HTR-8/SVneo (cell line): ENCODE data around the gene AIG1.
"Not testable (repeated sequence)": the region's sequence is repeated elsewhere in the genome, so short reads cannot be mapped to it uniquely, and the experiment has no call there.

Experiments used
- DNase-seq: peaks from one replicate; pipeline ENCODE4 v3.0.0; 2011; ENCODE audit warnings: low spot score, mixed read lengths; ENCODE audit not compliant: insufficient read length
- FAIRE-seq: peaks from 2 replicates; lab custom pipeline; 2011; peaks lifted over from hg19 to GRCh38; lab: Jason Lieb, UNC

Gene AIG1

DNA sequence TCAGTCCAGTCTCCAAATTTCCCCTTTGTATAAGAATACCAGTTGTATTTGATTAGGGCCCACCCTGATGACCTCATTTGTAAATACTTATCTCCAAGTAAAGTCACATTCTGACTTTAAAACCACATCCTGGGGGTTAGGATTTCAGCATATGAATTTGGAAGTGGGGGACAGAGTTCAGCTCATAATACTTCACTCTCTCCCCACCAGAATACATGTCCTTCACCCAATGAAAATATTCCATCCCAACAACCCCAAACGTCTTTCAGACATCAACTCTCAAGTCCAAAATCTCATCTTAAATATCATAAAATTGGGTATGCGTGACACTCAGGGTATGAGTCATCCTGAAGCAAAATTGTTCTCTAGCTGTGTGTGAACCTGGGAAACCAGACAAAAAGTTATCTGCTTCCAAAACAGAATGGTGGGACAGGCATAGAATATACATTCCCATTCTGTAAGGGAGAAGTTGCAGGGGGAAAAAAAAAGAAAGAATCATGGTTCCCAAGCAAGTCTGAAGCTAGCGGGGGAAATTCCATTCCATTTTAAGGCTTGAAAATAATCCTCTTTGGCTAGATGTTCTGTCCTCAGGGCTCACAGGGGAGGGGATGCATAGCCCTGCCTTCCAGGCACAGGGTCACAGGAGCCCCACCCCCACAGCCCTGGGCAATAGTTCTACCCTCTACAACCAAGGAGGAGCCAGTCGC lies 275.9 kb downstream of the AIG1 start:
- DNase-seq (no peak), FAIRE-seq (no peak)

- no peak for DNase-seq
- no peak for FAIRE-seq
These were observed 276.7 kb downstream of the AIG1 start for GRCh38 chr6:143337201-143337949.

GRCh38 chr6:143339223-143339622 lies 278.5 kb downstream of the AIG1 start:
- no peak for DNase-seq
- FAIRE-seq: no peak

DNA sequence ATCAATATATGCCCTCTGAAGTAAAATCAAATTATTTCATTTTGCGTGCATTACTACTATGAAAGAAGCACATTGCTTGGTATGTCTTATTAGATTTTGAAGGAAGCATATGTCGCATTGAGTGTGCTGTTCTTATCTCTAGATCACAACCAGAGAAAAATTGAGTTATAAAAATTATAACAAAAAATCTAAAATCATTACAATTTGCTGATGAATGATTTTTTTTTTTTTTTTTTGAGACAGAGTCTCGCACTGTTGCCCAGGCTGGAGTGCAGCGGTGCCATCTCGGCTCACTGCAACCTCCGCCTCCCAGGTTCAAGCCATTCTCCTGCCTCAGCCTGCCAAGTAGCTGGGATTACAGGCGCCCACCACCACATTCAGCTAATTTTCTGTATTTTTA lies 284.8 kb downstream of the AIG1 start:
- DNase-seq, FAIRE-seq: not testable (repeated sequence)

DNA sequence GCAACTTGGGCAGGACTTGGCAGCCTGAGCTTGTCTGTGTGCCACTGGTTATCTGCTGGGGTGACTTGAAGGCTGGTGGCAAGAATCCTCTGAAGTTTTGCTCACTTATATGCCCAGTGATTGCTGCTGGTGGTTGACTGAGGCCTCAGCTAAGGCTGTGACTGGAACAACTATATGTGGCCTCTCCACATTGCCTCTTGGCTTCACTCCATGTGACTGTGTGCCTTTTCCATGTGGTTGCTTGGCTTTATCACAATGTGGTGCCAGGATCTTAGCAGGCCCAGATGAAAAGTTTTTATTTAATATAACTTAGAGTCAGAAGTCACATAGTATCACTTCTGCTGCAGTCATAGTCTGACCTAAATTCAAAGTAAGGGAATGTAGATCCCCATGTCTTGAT lies 285.3 kb downstream of the AIG1 start:
- FAIRE-seq: no peak

DNA sequence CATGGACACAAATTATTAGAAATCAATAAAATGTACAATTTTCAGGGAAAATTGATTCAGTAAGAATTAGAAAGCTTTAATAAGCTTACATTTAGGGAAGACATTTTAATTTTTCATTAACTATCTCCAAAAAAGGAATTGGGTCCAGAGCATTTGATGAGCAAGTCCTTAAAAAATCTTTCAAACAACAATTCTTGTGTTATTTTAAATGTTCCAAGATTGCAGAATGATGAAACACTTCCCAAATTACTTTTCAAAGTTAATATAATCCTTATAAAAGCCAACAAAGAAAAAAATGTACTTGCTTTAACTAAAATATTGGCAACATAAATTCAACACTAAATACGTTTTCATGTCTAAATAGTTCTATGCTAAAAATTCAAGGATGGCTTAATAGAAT lies 287.8 kb downstream of the AIG1 start:
- no peak for FAIRE-seq
- no peak for DNase-seq

More for the DNA sequence above, 285.3 kb downstream of the AIG1 start:
- no peak for DNase-seq

DNA sequence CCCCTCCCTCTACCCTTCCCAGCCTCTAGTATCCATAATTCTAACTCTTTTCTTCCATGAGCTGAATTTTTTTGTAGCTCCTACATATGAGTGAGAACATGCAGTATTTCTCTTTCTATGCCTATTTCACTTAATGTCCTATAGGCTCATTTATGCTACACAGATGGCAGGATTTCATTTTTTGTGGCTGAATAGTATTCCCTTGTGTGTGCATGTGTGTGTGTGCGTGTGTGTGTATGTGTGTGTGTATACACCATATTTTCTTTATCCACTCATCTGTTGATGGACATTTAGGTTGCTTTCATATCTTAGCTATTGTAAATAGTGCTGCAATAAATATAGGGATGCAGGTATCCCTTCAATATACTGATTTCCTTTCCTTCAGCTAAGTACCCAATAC lies 288.8 kb downstream of the AIG1 start:
- DNase-seq (no peak), FAIRE-seq (peak; percentile 13)

GRCh38 chr6:143356101-143356880 lies 295.6 kb downstream of the AIG1 start:
- FAIRE-seq (no peak), DNase-seq (no peak)

DNA sequence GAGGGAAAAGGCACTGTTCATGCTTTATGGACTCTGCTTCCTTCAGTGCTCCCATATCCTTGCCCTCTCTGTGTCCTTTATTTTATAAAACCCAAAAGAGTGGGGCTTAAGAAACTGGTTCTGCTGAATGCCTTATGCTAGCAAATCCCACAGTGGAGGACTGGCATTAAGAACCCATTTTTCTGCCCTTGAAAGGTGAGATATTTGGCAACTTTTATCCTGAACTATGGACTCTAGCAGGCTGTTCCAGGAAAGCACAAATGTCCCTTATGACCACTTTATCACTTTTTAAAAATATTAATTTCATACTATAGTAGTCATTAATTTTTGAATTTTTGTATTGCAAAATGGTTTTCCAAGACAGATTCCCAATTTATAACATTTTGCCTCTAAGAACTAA lies 296.5 kb downstream of the AIG1 start:
- DNase-seq (no peak), FAIRE-seq (no peak)

GRCh38 chr6:143357561-143358255 lies 297.0 kb downstream of the AIG1 start:
- no peak for FAIRE-seq
- no peak for DNase-seq

DNA sequence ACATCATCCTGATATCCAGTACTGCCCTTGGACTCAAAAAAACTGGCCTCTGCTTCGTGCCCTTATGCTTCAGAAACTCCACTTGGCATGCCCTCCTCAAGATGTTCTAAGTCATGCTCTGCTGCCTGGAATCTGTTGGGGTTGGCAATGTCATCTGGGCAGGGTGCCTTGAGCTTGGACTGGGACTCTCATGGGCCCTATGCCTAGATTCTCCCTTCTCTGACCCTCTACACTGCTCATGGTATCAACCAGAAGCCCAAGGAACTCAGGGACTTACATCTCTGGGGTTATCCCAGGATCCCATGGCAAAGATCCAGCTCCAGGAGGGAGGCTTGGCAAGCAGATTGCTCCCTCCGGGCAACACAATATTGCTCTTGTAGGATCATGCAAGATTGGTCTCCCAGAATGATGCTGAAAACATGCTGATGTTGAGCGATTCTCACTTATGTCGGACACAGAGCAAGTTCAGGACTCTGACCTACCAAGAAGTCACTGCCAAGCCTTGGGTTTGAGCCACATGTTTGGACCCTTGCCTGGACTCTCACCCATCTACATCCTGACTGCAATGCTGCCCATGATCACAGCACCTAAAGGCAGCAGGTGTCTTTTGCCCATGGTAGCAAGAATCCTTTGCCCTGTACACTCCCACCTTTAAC lies 301.0 kb downstream of the AIG1 start:
- FAIRE-seq: no peak
- no peak for DNase-seq

- no peak for FAIRE-seq
- DNase-seq: no peak
These were observed 301.5 kb downstream of the AIG1 start for GRCh38 chr6:143362192-143362558.

GRCh38 chr6:143363299-143363698 lies 302.6 kb downstream of the AIG1 start:
- DNase-seq (no peak), FAIRE-seq (no peak)

DNA sequence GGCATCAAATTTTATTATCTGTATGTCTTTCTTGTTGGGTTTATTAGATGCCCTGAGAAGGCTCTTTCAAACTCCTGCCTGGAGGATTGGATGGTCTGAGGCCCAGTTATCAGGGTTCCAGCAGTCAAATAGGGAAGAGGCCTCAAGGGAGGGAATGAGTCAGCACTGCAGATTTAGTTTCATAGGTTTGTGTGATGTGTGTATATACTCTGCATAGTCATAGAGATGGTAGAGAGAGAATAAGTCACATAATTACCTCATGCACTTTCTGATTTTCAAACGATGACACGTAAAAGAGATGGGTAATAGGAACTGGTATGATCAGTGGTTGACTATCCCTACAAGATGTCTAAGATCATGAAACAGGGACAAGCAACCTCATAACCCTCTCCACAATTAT lies 307.7 kb downstream of the AIG1 start:
- FAIRE-seq (no peak), DNase-seq (no peak)

- DNase-seq (no peak), FAIRE-seq (no peak)
These were observed 309.3 kb downstream of the AIG1 start for GRCh38 chr6:143369971-143370370.

GRCh38 chr6:143370812-143371370 lies 310.2 kb downstream of the AIG1 start:
- FAIRE-seq (no peak), DNase-seq (no peak)

DNA sequence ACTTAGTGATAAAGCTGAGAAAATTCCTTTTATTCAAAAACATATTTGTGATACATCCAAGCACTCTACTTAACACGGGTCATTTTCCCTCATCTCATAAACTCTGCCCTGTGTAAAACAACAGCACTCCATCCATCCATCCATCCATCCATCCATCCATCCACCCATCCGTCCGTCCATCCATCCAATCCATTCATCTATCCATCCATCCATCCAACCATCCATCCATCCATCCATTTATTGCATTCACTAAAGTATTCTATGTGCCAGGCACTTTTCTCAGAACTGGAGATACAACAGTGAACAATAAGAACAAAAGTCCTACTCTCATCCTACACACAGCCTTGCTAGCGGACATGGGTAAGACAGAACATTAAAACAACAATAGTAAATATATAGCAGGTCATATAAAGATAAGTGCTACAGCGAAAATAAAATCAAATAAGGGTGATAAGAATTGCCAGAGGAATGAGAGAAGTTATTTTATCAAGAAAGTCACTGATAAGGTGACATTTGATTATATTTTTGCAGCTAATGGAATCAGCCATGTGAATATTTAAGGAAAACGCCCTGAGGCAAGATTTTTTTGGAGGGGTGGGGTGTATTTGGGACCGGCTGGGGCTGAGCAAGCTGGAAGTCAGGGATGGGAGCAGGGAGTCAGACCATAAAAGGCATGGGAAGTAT lies 311.7 kb downstream of the AIG1 start:
- FAIRE-seq (no peak), DNase-seq (no peak)

DNA sequence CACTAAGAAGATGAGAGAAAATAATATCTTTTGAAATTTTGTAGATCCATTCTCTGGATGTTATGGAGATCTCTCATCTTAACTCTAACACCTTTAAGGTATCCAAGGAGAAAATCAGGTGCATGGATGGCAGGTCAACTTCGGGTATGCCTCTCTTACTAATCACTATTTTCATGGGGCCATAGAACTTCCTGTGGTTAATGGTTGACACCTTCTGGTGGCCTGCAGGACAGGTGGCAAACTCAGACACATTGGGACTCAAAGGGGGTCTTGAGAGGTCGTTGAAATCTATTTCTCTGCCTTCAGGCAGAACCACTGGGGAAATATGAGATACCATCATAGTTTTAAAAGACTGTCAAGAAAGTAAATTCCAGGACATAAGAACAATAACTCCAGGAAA lies 313.3 kb downstream of the AIG1 start:
- FAIRE-seq (no peak), DNase-seq (no peak)

- no peak for FAIRE-seq
- DNase-seq: no peak
These were observed 314.4 kb downstream of the AIG1 start for GRCh38 chr6:143375022-143375585.
